H1 (cell line): Measurements from ENCODE around the gene TMEM183A. TPM values are rescaled to one million over a fixed set of nuclear protein-coding genes. Genes with fewer than 3 reads are reported as not detected.

Experiments used
- CHD1 ChIP-seq: IDR thresholded peaks from 2 replicates; pipeline ENCODE4 v1.6.1; 2012; ENCODE audit warnings: low read depth, low read length, improper control_type of control experiment
- EP300 ChIP-seq, 2 experiments: IDR thresholded peaks; 1 replicate in 1 of 2; 2 replicates in 1 of 2; pipeline ENCODE4 v1.6.1; 2011 to 2012; ENCODE audit warnings: low read depth in 2 of 2, low read length in 2 of 2, mild to moderate bottlenecking in 2 of 2, borderline replicate concordance in 1 of 2, inconsistent platforms in 1 of 2, moderate library complexity in 1 of 2
- JUN ChIP-seq: IDR thresholded peaks from 2 replicates; pipeline ENCODE4 v1.6.1; 2011; ENCODE audit warnings: low read depth, mild to moderate bottlenecking, improper control_type of control experiment, low read length
- NANOG ChIP-seq: IDR thresholded peaks from 2 replicates; pipeline ENCODE4 v1.6.1; 2011; ENCODE audit warnings: low read length, low read depth, mild to moderate bottlenecking, inconsistent platforms; ENCODE audit not compliant: insufficient read depth, poor library complexity, severe bottlenecking
- RBBP5 ChIP-seq: IDR thresholded peaks from 2 replicates; pipeline ENCODE4 v1.7.1; 2012; ENCODE audit warnings: low read depth, mild to moderate bottlenecking, inconsistent platforms, low read length, moderate library complexity, borderline replicate concordance
- SIN3A ChIP-seq, 2 experiments: IDR thresholded peaks in 1 of 2; conservative IDR thresholded peaks in 1 of 2; 2 replicates each; pipeline ENCODE4 v1.6.1; 2011 to 2012; ENCODE audit warnings: low read length in 2 of 2, improper control_type of control experiment in 1 of 2, low read depth in 1 of 2, mild to moderate bottlenecking in 1 of 2
- SP2 ChIP-seq: IDR thresholded peaks from 2 replicates; pipeline ENCODE4 v1.6.1; 2012; ENCODE audit warnings: mild to moderate bottlenecking, low read length, inconsistent platforms
- TAF7 ChIP-seq: optimal IDR thresholded peaks from 2 replicates; pipeline ENCODE3; 2011; ENCODE audit warnings: low read depth, mild to moderate bottlenecking, inconsistent platforms, low read length, moderate library complexity, borderline replicate concordance
- USF2 ChIP-seq: IDR thresholded peaks from 2 replicates; pipeline ENCODE4 v1.6.1; 2011; ENCODE audit warnings: low read length, improper control_type of control experiment
- polyA plus RNA-seq, 7 experiments: library from polyadenylated mRNA; depleted of rRNA in 3 of 7; stranded (reverse) in 5 of 7; unstranded in 2 of 7; fragments of >200 nt in 5 of 7; fragments of 200-250 nt in 2 of 7; gene quantifications; 1 replicate in 5 of 7; 2 replicates in 1 of 7; 4 replicates in 1 of 7; pipeline versions ENCODE4 v1.2.1 to v1.2.3, GENCODE V29; 2011 to 2013; ENCODE audit warnings: missing spikeins in 2 of 7, mixed read lengths in 2 of 7
- total RNA-seq: library from RNA; stranded (reverse); fragmentation: NEBNext Ultra II Directional; extraction: Animal tissue kit (Norgen Biotek cat#: 25700); gene quantifications from 2 replicates; pipeline ENCODE4 v1.2.1, GENCODE V29; 2021

The TMEM183A gene
- total and polyA plus RNA-seq, 2 of the 8 experiments (the other 6 are each of a cell fraction or from before 2014, with no cell fraction given), result 107 to 173 TPM

GRCh38 chr1:203057911-203058675 is 50.9 kb downstream of the TMEM183A start (continued):
- TF ChIP-seq TAF7 (no peak), RBBP5 (no peak), SP2 (no peak), SIN3A (conservative IDR thresholded peaks at IDR 0.05 in 1 of 2, IDR thresholded peaks at IDR 0.05 in 1 of 2; ENCODE audit: low read depth in 1 of 2, low read length in 2 of 2) (no peak), EP300 (IDR thresholded peaks at IDR 0.05; ENCODE audit: borderline replicate concordance in 1 of 2, low read depth in 2 of 2, low read length in 2 of 2) (no peak), JUN (no peak), CHD1 (no peak), USF2 (no peak), NANOG (no peak)
